Brain microvascular endothelial cell (primary cell): ENCODE measurements around the gene PLCB1.

ENCODE experiments used
- DNase-seq: peaks from one replicate; pipeline ENCODE4 v3.0.0-alpha.2; 2020
- H3K27ac ChIP-seq: fragments of 250-450 bp; sonication (Bioruptor Pico); 2 replicates; pipeline ENCODE4 v1.5.1; 2020; ENCODE audit warnings: mild to moderate bottlenecking, moderate library complexity
- H3K27me3 ChIP-seq: fragments of 250-450 bp; sonication (Bioruptor Pico); replicated peaks from 2 replicates; pipeline ENCODE4 v1.5.1; 2020; ENCODE audit warnings: mild to moderate bottlenecking
- H3K36me3 ChIP-seq: fragments of 250-450 bp; sonication (Bioruptor Pico); replicated peaks from 2 replicates; pipeline ENCODE4 v1.5.1; 2020; ENCODE audit warnings: mild to moderate bottlenecking
- H3K4me3 ChIP-seq: 2 replicates; pipeline ENCODE4 v1.5.1; 2011; ENCODE audit warnings: low read depth, mild to moderate bottlenecking, control low read depth, low read length, moderate library complexity
- in situ Hi-C: cut with HindIII; loops from 2 replicates; pipeline ENCODE4 v1.10.0; 2017; ENCODE audit warnings: low sequenced_read_pairs, low pct_ligation_motif_present
- TF ChIP-seq, protein P1 (sequence below): IDR thresholded peaks from 2 replicates; pipeline ENCODE4 v1.5.1; 2011; ENCODE audit warnings: low read depth, mild to moderate bottlenecking, moderate library complexity, low read length, control low read depth, inconsistent platforms; ENCODE audit errors: missing control alignments

PLCB1 gene

GRCh38 chr20:8706961-8707700 is 575.1 kb downstream of the PLCB1 start:
- TF ChIP-seq, protein P1, sequence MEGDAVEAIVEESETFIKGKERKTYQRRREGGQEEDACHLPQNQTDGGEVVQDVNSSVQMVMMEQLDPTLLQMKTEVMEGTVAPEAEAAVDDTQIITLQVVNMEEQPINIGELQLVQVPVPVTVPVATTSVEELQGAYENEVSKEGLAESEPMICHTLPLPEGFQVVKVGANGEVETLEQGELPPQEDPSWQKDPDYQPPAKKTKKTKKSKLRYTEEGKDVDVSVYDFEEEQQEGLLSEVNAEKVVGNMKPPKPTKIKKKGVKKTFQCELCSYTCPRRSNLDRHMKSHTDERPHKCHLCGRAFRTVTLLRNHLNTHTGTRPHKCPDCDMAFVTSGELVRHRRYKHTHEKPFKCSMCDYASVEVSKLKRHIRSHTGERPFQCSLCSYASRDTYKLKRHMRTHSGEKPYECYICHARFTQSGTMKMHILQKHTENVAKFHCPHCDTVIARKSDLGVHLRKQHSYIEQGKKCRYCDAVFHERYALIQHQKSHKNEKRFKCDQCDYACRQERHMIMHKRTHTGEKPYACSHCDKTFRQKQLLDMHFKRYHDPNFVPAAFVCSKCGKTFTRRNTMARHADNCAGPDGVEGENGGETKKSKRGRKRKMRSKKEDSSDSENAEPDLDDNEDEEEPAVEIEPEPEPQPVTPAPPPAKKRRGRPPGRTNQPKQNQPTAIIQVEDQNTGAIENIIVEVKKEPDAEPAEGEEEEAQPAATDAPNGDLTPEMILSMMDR, result no peak
- Histone ChIP-seq H3K27ac (no peak overlapping the region), H3K36me3 (no peaks in the 10 kb centered on the region), H3K4me3 (no peak overlapping the region), H3K27me3 (no peaks in the 10 kb centered on the region)
- DNase-seq, result no peak
- in situ Hi-C loops, result loop anchor here (25.0 kb wide), 1 partner anchor 570 kb away; the partner anchor contains the start of gene PLCB1

GRCh38 chr20:8709627-8710026 is 577.6 kb downstream of the PLCB1 start:
- in situ Hi-C loops, result loop anchor here (25.0 kb wide), 1 partner anchor 572 kb away; the partner anchor contains the start of gene PLCB1

GRCh38 chr20:8711501-8711900 is 579.4 kb downstream of the PLCB1 start:
- DNase-seq, result no peak
- no peak overlapping the region for H3K27ac ChIP-seq
- H3K27me3 ChIP-seq, result no peaks in the 10 kb centered on the region
- H3K4me3 ChIP-seq, result no peak overlapping the region
- in situ Hi-C loops, result loop anchor here (25.0 kb wide), 1 partner anchor 574 kb away; the partner anchor contains the start of gene PLCB1
- TF ChIP-seq, protein P1, result no peak
- no peaks in the 10 kb centered on the region for H3K36me3 ChIP-seq

More at GRCh38 chr20:8709627-8710026, 577.6 kb downstream of the PLCB1 start:
- H3K27ac ChIP-seq, result no peak overlapping the region
- DNase-seq, result no peak
- H3K36me3 ChIP-seq, result no peaks in the 10 kb centered on the region
- H3K4me3 ChIP-seq, result no peak overlapping the region
- no peaks in the 10 kb centered on the region for H3K27me3 ChIP-seq
- TF ChIP-seq, protein P1, result no peak

GRCh38 chr20:8714206-8714605 is 582.1 kb downstream of the PLCB1 start:
- TF ChIP-seq, protein P1, result no peak
- in situ Hi-C loops, result loop anchor here (25.0 kb wide), 1 partner anchor 577 kb away; the partner anchor contains the start of gene PLCB1
- Histone ChIP-seq H3K27me3 (no peaks in the 10 kb centered on the region), H3K27ac (no peak overlapping the region), H3K4me3 (no peak overlapping the region), H3K36me3 (no peaks in the 10 kb centered on the region)
- DNase-seq, result no peak

DNA sequence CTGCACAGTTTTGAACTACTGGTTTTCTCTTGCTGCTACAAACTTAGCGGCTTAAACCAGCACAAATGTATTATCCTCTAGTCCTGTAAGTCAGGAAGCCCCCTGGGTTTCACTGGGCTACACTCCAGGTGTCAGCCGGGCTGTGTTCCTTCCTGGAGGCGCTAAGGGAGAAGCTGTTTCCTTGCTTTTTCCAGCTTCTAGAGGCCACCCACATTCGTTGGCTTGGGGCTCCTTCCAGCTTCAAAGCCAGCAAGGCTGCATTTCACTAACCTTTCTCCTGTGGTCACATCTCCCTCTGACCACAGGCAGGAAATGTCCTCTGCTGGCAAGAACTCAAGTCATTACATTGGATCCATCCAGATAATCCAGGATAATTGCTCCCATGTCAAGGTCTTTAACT is 586.2 kb downstream of the PLCB1 start:
- Histone ChIP-seq H3K4me3 (no peak overlapping the region), H3K27me3 (no peaks in the 10 kb centered on the region), H3K36me3 (no peaks in the 10 kb centered on the region), H3K27ac (no peak overlapping the region)
- in situ Hi-C loops, result loop anchor here (25.0 kb wide), 1 partner anchor 581 kb away; the partner anchor contains the start of gene PLCB1
- TF ChIP-seq, protein P1, result no peak
- DNase-seq, result no peak
